HFF-Myc (cell line): ENCODE results near the gene GIMAP6.
"Not testable (repeated sequence)": the region's sequence is repeated elsewhere in the genome, so short reads cannot be mapped to it uniquely, and the experiment has no call there.

Source experiments
- DNase-seq: peaks from one replicate; pipeline ENCODE4 v3.0.0-alpha.2; 2011; ENCODE audit warnings: low read depth; ENCODE audit errors: extremely low read depth
- H3K4me3 ChIP-seq: replicated peaks from 2 replicates; pipeline ENCODE4 v1.5.1; 2011; ENCODE audit warnings: low read depth, mild to moderate bottlenecking, control low read depth, low read length
- CTCF ChIP-seq: IDR thresholded peaks from 2 replicates; pipeline ENCODE4 v1.5.1; 2012; ENCODE audit warnings: mild to moderate bottlenecking, low read depth, low read length, control low read depth; ENCODE audit errors: missing control alignments

Gene GIMAP6

DNA sequence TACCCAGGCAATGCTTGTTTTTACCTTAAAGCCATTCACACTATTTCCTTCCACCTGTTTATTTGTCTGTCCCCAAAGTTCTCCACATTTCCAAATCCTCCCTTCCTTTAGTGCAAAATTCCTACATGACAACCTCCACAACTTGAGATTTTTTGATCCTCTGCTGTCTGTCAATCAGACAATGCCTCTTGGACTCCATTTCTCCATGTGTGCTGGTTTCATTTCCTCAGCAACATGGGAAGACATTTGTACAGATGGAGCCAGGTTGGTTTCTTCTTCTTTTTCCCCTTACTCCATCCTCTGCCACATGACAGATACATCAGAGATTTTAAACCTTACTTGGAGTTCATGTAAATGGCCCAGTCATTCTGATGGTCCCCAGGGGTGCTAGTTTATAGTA, 34.2 kb upstream of the GIMAP6 start:
- no peak overlapping the region for H3K4me3 ChIP-seq
- no peak for TF ChIP-seq CTCF
- DNase-seq, result no peak

- no peak for DNase-seq
- H3K4me3 ChIP-seq, result no peak overlapping the region
- TF ChIP-seq CTCF, result no peak
Observed at GRCh38 chr7:150665896-150666295, 33.7 kb upstream of the GIMAP6 start.

GRCh38 chr7:150665089-150665748, 33.0 kb upstream of the GIMAP6 start:
- no peak overlapping the region for H3K4me3 ChIP-seq
- DNase-seq, result no peak
- no peak for TF ChIP-seq CTCF

DNA sequence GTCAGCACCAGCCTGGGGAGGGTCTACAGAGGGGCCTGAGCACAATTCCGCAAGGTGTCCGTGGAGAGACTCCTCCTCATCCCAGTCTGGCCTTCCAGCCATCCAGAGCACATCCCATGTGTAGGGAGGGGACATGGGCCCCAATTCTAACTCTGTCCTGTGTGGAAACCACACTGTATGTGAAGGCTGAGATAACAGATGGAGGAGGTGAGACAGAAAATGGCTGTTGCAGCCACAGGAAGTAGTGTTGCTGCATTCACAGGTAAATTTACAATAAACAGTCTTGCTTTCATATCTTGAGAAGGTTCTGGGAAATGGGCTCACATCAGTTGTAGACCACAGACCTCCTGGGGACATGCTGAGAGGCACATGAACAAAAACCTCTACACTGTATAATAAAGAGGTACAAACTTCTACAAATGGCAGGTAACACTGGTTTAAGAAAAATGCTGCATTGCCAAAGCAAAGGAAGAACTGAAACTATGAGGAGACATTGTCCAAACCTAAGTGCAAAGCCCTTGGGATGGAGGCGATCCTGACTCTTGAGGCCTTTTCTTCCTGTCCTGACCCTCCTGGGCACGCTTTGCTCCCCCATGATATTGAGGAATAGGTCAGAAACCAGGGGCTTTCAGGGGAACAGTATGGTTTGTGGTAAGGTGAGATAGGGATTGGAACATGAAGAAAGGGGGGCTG, 31.8 kb upstream of the GIMAP6 start:
- TF ChIP-seq CTCF, result no peak
- no peak for DNase-seq

DNA sequence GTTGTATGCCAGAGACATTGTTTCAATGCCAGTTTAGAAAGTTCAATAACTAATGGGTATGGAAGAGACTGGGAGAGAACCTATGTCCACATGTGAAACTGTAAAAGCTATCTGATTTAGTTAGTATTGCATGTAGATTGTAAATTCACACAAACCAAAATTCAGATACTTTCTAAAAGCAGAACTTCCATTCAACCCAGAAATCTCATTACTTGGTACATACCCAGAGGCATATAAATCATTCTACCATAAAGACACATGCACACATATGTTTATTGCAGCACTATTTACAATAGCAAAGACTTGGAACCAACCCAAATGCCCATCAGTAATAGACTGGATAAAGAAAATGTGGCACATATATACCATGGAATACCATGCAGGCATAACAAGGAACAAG, 30.6 kb upstream of the GIMAP6 start:
- not testable (repeated sequence) for H3K4me3 ChIP-seq, DNase-seq

More for the DNA sequence above, 31.8 kb upstream of the GIMAP6 start:
- H3K4me3 ChIP-seq, result no peak overlapping the region

GRCh38 chr7:150660939-150661613, 28.9 kb upstream of the GIMAP6 start:
- DNase-seq, result no peak
- no peak overlapping the region for H3K4me3 ChIP-seq

More at GRCh38 chr7:150660939-150661613, 28.9 kb upstream of the GIMAP6 start:
- TF ChIP-seq CTCF, result no peak
